ENCODE results near the gene MARK2. TPM values are rescaled to one million over a fixed set of nuclear protein-coding genes. Genes with fewer than 3 reads are reported as not detected.

Gene MARK2
- total and polyA plus RNA-seq, 2 of the 8 experiments (the other 6 are each of a cell fraction or from before 2014, with no cell fraction given), result 19.3 to 58.5 TPM

DNA sequence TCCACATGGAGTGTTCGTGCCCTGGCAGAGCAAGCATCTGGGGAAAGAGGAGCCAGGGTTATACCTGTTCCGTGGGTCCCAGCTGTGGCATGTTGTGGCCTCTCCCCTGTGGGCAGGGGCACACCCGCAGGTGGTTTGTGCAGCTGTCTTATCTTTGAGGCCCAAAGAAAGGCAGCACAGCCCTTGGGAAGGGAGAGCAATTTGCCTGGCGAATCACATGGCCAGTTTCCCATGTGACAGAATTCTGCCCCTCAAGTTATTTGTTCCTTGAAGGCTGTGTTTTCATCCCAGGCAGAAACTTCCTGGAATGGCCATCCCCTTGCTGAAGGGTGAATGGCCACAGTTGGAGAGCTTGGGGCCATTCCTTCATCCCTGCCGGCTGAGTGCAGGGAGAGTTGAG is 119.1 kb downstream of the MARK2 start:
- Histone ChIP-seq H3K79me1 (ENCODE audit: low read depth, low read length) (no peaks in the 10 kb centered on the region), H3K56ac (replicated peaks; ENCODE audit: insufficient read length, low read depth, low read length) (no peak overlapping the region), H3K27me3 (replicated peaks in 1 of 4; ENCODE audit: control insufficient read depth in 3 of 4, extremely low read depth in 1 of 4, insufficient read depth in 3 of 4, low read length in 3 of 4) (no peaks in the 10 kb centered on the region), H2AFZ (ENCODE audit: low read length) (no peak overlapping the region), H3K18ac (ENCODE audit: extremely low read depth, low read length) (no peak overlapping the region), H3K9me3 (ENCODE audit: insufficient read depth in 2 of 2, low read depth in 1 of 2, low read length in 1 of 2) (no peaks in the 10 kb centered on the region), H3K79me2 (ENCODE audit: control insufficient read depth in 1 of 2, insufficient read depth in 2 of 2, low read length in 2 of 2) (no peaks in the 10 kb centered on the region), H4K5ac (ENCODE audit: insufficient read length, low read depth, low read length) (no peak overlapping the region), H3K27ac (ENCODE audit: low read depth, low read length) (no peak overlapping the region), H2BK12ac (ENCODE audit: low read depth, low read length) (no peak overlapping the region), H3K23ac (ENCODE audit: insufficient read length) (no peak overlapping the region), H3K4me1 (replicated peaks in 1 of 4; ENCODE audit: control insufficient read depth in 3 of 4, insufficient read depth in 4 of 4, low read length in 3 of 4) (no peaks in the 10 kb centered on the region; a peak in 1 of 7 replicates), H3K14ac (ENCODE audit: insufficient read length) (no peak overlapping the region), H3K9ac (replicated peaks in 1 of 4; ENCODE audit: extremely low read depth in 1 of 4, low read depth in 3 of 4, low read length in 3 of 4) (no peak overlapping the region), H3K23me2 (ENCODE audit: low read depth, low read length) (no peaks in the 10 kb centered on the region), H2AK5ac (ENCODE audit: low read depth, low read length) (no peak overlapping the region), H4K8ac (ENCODE audit: extremely low read depth, insufficient read depth, low read length) (no peak overlapping the region), H2BK5ac (ENCODE audit: low read depth, low read length) (no peak overlapping the region), H2BK15ac (ENCODE audit: low read length) (no peak overlapping the region), H2BK20ac (ENCODE audit: low read length) (no peak overlapping the region), H4K91ac (replicated peaks; ENCODE audit: insufficient read length, low read length) (no peak overlapping the region), H2BK120ac (replicated peaks; ENCODE audit: low read depth, low read length) (no peak overlapping the region), H3K4me2 (ENCODE audit: insufficient read depth in 1 of 2, low read depth in 2 of 2, low read length in 2 of 2) (no peak overlapping the region), H3K36me3 (ENCODE audit: control insufficient read depth in 2 of 4, insufficient read depth in 4 of 4, low read length in 3 of 4) (peaks cover 9 to 23% (median 14%) of the 10 kb centered on the region in 4 experiments; a peak in 7 of 8 replicates), H4K20me1 (replicated peaks in 1 of 2; ENCODE audit: control insufficient read depth in 1 of 2, insufficient read depth in 2 of 2, low read length in 2 of 2) (peaks cover 1 to 3% of the 10 kb centered on the region in 2 experiments), H3K4ac (replicated peaks; ENCODE audit: insufficient read length, low read depth, low read length) (no peak overlapping the region), H3K4me3 (ENCODE audit: extremely low read depth in 1 of 4, insufficient read depth in 2 of 4, low read depth in 3 of 4, low read length in 4 of 4) (no peak overlapping the region)
- 92% methylated on average over 5 of the region's 5 CpGs; no CpG with 5 or more reads in 1 of the 2 experiments for WGBS, 2 experiments (ENCODE audit: extremely low coverage in 1 of 2, insufficient coverage in 1 of 2, insufficient read length in 1 of 2, insufficient replicate concordance in 2 of 2, low coverage in 1 of 2, low lambda C conversion rate in 2 of 2, missing lambda C conversion rate in 1 of 2)
- FAIRE-seq (no peak), DNase-seq (ENCODE audit: low read depth in 1 of 2, low spot score in 2 of 2) (no peak)
- CTCF ChIA-PET (ENCODE audit: partially characterized antibody), result interaction anchor here (0.6 to 1.7 kb wide), 13 partner anchors 10 to 191 kb away, joined by 3 to 12 read pairs (median 4); no protein-coding TSS in a partner anchor
- TF ChIP-seq CEBPB (IDR thresholded peaks at IDR 0.05; ENCODE audit: low read depth, low read length) (no peak), SAP30 (IDR thresholded peaks at IDR 0.05; ENCODE audit: insufficient read depth, insufficient replicate concordance, low read length) (no peak), SP1 (IDR thresholded peaks at IDR 0.05; ENCODE audit: low read depth, low read length) (no peak), SRF (IDR thresholded peaks at IDR 0.05; ENCODE audit: low read depth, low read length) (no peak), CBX8 (IDR thresholded peaks at IDR 0.05; ENCODE audit: borderline replicate concordance, low read depth, low read length) (no peak), BCL11A (IDR thresholded peaks at IDR 0.05; ENCODE audit: low read depth in 2 of 2, low read length in 2 of 2) (no peak), EP300 (IDR thresholded peaks at IDR 0.05; ENCODE audit: borderline replicate concordance in 1 of 2, low read depth in 2 of 2, low read length in 2 of 2) (no peak), TAF1 (IDR thresholded peaks at IDR 0.05; ENCODE audit: low read depth, low read length) (no peak), SUZ12 (IDR thresholded peaks at IDR 0.05; ENCODE audit: low read length) (no peak), TAF7 (optimal IDR thresholded peaks at IDR 0.05; ENCODE audit: borderline replicate concordance, low read depth, low read length) (no peak), RBBP5 (IDR thresholded peaks at IDR 0.05; ENCODE audit: borderline replicate concordance, low read depth, low read length) (no peak)
- POLR2A ChIA-PET (ENCODE audit: partially characterized antibody), result interaction anchor here (0.9 to 1.8 kb wide), 6 partner anchors 9 to 33 kb away, joined by 3 to 9 read pairs (median 4); partner anchors contain the start of gene COX8A
